HG02763 (cell line): ENCODE results near the gene FLII.

Source experiments
- ATAC-seq: cut with Tn5 transposase; IDR thresholded peaks from one replicate; pipeline ENCODE4 v1.9.1; 2021; ENCODE audit warnings: mild to moderate bottlenecking, moderate library complexity; ENCODE audit not compliant: unreplicated experiment

Gene FLII

DNA sequence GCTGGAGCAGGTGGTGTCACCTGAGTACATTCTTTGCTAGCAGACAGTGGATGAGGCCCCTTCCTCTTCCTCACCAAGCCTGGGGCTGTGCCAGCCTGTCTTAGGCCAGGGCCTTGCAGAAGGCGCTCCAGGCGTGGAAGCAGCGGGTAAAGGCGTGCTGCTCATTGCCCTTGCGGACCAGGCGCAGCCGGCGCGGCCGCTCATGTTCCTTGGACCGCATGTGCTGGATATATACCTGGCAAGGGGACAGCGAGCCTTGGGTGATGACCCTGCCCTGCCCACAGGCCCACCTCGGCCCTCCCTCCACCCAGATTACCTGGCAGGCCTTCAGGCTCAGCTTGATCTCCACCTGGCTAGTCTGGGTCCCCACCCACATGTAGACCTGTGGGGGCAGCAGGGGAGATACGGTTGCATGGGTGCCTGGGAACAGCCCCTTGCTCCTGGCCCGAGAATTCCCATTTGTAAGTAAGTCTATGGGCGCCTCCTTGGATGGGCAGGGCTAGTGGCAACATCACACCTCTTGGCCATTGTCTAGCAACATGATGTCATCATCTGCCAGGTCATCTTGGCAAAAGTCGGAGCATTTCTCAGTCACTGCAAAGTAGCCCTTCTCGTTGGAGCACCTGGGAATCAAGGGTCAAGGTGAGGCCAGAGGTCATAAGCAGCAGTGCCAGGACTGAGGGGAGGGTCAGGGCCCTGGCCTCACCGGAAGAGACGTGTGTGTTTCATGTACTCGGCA lies 13.3 kb downstream of the FLII start:
- ATAC-seq = no peak

DNA sequence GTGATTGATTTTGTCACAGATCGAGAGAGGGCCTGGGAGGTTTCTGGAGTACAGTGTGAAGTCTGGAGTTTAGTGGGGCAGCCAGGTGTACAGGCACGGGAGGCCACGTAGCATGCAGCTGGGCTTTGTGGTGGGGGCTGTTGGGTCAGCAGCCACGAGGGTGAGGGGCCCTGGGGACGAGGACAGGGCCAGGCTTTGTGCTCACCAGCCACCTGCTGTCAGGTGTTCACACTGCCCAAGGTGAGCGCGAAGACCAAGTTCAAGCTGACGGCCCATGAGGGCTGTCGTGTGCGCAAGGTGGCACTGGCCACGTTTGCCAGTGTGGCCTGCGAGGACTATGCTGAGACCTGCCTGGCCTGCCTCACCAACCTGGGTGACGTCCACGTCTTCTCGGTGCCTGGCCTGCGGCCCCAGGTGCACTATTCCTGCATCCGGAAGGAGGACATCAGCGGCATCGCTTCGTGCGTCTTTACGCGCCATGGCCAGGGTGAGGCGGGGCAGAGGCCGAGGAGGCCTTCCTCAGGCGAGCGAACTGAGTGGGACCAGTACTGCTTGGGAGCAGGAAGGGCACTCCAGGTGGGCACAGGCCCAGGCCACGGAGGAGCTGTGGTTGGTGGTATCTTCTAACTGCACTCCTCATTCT lies 17.2 kb downstream of the FLII start:
- no peak for ATAC-seq

DNA sequence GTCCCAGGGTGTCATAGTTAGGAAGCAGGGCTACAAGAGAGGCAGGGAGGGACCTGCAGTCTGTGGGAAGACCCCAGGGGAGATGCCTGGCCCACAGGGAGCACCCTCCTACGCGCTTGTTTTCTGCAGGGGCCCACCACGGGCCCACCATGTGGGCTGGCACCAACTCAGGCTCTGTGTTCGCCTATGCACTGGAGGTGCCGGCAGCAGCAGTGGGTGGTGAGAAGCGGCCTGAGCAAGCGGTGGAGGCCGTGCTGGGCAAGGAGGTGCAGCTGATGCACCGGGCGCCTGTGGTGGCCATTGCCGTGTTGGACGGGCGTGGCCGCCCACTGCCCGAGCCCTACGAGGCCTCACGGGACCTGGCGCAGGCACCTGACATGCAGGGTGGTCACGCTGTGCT lies 18.1 kb downstream of the FLII start:
- no peak for ATAC-seq

DNA sequence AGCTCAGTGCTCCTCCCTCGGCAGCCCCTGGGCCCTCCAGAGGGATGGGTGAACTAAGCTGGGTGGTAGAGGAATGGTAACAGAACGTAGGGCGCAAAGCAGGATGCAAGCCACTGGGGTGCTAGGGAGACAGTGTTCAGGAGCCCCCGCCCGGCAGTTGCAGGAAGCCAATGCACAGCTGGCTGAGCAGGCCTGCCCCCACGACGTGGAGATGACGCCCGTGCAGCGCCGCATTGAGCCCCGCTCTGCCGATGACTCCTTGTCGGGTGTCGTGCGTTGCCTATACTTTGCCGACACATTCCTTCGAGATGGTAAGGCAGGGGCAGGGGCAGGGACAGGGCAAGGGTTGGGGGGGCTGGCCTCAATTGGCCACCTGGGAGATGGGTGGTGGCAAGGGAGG lies 20.2 kb downstream of the FLII start:
- no peak for ATAC-seq

GRCh38 chr17:18237461-18237860 lies 21.1 kb downstream of the FLII start:
- ATAC-seq = no peak

- ATAC-seq = no peak
These were observed 22.0 kb downstream of the FLII start for GRCh38 chr17:18236494-18236893.

DNA sequence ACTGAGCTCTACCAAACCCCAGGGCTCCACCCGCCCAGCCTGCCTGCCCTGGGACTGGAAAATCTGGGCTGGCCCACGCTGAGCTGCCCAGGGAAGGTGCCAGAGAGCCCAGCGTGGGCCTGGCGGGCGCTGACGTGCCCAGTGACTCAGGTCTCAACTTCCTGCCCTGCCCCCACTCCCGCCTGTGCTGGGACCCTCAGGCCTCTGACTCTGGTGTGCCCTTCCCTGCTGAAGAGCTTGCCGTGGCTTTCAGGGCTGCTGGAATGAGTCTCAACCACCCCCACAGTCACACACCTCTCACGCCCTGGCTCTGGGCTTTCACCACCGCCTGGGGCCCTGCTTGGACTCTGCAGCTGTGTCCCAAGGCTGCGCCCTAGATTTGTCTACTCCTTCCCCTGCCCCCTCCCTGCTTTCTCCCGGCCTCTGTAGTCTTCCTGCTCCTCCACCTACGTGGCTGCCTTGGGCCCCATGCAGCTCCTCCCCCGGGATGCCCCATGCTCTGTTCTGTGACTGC lies 22.7 kb downstream of the FLII start:
- no peak for ATAC-seq

- no peak for ATAC-seq
These were observed 23.6 kb downstream of the FLII start for GRCh38 chr17:18234853-18235380.

DNA sequence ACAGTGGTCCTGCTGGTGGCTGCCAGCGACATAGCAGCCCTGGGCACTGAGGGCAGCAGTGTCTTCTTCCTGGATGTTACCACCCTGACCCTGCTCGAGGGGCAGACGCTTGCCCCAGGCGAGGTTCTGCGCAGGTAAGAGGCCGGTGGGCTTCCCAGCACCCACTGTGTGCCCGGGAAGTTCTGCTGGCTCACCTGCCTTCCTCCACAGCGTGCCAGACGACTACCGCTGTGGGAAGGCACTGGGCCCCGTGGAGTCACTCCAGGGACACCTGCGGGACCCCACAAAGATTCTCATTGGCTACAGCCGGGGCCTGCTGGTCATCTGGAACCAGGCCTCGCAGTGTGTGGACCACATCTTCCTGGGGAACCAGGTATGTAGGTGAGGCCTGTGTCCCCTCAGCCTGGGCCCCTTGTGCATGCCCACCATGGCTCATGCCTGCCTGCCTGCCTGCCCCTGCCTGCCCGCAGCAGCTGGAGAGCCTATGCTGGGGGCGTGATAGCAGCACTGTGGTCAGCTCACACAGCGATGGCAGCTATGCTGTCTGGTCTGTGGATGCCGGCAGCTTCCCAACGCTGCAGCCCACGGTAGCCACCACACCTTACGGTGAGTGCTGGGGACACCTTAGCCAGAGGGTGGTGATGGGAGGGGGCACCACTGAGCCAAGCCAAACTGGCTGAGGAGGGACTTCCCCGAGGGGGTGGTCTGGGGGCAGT lies 24.6 kb downstream of the FLII start:
- ATAC-seq = no peak

GRCh38 chr17:18231164-18231563 lies 27.4 kb downstream of the FLII start:
- ATAC-seq = no peak

DNA sequence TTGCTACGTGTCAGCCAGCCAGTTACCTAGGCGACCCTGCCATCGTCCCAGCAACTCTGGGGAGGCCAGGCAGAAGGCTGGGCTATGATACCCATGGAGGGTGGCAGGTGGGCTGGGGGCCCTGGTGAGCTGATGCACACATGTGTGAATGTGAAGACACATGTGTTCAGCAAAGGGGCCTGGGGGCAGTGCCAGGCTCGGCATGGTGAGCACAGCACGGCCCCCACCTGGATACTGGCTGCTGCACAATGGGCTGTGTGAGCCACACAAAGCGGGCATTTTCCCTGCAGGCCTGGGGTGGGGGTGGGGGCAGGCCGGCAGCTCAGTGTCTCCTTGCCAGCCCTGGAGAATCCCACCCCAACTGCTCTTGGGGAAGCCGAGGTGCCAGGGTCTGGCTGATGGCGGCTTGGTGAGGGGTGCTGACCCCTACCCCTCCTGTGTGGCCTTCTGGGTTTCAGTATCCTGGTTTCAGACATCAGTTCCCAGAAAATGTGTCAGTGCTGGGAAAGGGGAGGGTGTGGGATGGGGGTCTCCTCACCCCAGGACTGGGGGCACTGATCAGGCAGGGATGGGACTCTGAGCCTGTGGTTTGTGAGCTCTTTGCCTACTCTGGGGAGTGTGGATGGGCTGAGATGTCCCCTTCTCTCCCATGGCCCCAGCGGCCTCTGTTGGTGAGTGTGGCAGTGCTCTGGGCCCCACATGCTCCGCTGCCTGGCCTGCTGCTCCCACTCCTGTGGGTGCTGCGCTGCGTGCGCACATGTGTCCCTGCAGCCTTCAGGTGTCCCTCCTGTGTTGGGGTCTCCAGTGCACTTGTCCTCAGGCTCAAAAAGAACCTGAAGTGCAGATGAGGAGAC lies 28.0 kb downstream of the FLII start:
- no peak for ATAC-seq

DNA sequence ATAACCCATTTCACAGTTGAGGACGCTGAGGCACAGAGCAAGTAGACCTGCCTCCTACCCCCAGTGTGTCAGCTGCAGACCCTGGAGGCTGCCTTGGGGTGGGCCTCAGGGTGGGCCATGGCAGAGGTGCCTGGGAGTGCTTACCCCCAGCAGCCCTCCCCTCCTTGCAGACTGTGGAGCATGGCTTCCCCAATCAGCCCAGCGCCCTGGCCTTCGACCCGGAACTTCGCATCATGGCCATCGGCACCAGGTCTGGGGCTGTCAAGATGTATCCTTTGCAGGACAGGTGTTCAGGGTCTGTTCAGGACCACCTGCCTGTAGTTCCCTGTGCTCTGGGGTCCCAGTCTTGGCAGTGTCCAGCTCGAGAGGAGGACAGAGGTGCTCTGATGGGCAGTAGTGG lies 28.8 kb downstream of the FLII start:
- no peak for ATAC-seq

GRCh38 chr17:18229254-18229653 lies 29.3 kb downstream of the FLII start:
- no peak for ATAC-seq

- no peak for ATAC-seq
These were observed 30.3 kb downstream of the FLII start for GRCh38 chr17:18228176-18228682.

DNA sequence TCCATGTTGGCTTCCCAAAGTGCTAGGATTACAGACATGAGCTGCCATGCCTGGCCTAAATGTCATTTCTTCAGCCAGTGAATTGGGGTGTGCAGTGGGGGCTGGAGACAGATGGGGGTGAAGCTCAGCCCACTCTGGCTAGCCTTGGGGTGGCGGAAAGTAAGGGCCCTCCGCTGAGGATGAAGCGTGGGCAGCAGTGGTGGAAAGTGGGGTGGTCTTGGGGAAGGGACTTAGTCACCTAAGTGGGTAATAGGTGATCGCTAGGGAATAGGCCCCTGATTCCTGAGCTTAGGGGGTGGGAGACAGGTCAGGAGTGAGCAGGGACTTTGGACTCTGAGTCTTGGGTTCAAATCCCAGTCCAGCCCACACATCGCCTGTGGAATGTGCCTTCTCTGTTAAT lies 30.9 kb downstream of the FLII start:
- no peak for ATAC-seq

DNA sequence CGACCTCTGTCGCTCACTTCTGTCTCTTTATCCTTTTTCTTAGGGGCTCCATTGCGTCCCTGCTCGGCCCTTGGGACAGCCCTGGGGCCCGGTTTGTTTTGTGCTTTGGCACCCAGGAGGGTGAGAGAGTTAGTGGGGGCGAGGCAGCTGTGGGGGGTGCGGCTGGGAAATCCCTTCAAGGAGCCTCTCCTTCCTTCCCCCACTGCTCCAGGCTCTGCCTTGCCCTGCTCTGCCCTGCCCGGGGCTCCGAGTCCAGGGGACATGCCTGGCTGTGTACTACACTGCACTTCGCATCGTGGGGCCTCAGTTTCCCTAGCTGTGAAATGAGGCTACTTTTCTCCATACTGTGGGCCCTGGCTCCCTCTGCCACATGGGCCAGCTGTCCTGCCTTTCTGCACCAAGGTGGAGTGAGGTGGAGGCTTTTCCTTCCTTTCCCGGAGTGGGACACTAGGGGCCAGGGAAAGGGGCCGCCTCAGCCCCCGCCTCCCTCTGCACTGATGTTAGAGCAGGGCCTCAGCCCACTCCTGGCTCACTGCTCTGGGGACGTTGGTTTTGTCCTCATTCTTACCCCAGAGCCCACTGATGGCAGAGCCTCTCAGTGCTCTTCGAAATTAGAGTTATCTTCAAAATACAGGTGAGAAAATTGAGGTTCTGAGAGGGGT lies 32.1 kb downstream of the FLII start:
- no peak for ATAC-seq

DNA sequence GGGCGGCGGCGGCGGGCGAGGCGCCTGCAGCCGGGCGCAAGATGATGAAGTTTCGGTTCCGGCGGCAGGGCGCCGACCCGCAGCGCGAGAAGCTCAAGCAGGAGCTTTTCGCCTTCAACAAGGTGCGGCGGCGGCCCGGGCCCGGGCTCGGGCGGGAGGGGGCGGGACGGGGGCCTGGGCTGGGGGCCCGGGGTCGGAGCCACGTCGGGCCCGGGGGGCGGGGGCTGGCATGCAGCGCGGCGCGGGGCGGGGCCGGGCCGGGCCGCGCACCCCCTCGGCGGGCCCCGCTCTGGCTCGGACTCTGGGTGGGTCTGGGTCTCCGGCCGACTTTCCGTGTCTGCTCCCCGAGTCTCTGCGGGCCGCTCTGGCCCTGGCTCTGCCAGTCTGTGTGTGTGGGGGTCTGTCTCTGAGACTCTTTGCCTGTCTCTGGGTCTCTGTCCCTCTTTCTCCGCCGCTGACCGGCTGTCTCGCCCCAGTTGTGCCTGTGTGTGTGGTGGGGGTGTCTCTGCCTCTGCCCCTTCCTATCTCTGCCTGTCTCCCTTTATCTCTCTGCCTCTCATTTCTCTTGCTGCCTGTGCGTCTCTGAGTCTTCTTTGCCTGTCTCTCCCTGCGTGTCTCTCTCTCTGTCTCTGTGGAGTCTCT lies 32.8 kb downstream of the FLII start:
- ATAC-seq = no peak

DNA sequence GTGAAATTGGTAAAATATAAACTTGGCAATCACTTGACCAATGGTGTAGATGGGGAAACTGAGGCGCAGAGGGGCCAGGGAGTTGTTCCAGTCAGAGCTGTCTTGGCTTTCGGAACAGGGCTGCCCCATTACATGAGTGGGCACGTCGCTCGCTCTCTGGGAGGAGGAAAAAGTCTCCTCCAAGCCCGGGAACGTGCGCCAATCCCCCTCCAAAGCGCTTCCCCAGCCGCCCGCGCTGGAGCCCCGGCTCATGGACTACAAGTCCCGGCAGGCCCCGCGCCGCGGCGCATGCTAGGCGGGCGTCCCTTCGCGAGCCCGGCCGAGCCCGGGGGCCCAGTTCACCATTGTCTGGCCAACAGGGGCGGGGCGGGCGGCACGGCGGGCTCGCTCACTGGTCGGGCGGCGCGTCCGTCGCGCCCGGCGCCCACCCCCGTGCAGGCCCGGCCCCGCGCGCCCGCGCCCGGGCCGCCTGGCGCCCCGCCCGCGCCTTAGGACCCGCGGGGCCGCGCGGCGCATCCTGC lies 33.4 kb downstream of the FLII start, which contains the start of gene LLGL1:
LLGL1 (plus strand) TSS at position 515 of the 521 bp plus-strand sequence. CDS start 48 bp downstream, outside the sequence.
- peak; percentile 84 for ATAC-seq
